HG02588 (cell line): ENCODE measurements around the gene CPN1.
"Not testable (repeated sequence)": the region's sequence is repeated elsewhere in the genome, so short reads cannot be mapped to it uniquely, and the experiment has no call there.

Experiments used
- ATAC-seq: cut with Tn5 transposase; IDR thresholded peaks from one replicate; pipeline ENCODE4 v1.9.1; 2021; ENCODE audit warnings: mild to moderate bottlenecking, moderate library complexity; ENCODE audit not compliant: unreplicated experiment

Gene CPN1

DNA sequence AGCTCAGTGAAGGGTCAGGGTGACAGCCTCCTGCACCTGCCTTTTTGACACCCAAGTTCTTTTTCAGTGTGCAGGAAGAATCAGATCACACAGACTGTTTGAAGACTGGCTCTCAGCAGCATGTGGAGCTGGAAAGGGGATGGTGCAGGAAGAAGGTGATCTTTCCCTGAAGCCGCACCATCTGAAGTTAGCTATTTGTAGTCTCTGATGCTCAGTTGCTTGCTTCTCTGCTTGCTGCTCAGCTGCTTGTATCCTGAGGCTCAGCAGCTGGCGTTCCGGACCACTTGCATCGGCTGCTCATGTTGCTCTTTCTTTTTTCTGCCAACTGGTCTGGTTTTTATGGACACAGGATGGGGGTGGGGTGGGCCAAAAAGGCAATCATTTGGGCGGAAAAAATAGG, 56.1 kb downstream of the CPN1 start:
- ATAC-seq = no peak

DNA sequence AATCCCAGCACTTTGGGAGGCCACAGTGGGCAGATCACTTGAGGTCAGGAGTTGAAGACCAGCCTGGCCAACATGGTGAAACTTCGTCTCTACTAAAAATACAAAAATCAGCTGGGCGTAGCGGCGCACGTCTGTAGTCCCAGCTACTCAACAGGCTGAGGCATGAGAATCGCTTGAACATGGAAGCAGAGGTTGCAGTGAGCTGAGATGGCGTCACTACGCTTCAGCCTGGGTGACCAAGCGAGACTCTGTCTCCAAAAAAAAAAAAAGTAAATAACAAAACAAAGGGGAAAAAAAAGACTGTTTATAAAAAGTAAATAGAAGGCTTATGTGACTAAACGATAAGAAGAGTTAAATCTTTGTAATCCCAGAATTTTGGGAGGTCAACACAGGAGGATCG, 56.9 kb downstream of the CPN1 start:
- no peak for ATAC-seq

DNA sequence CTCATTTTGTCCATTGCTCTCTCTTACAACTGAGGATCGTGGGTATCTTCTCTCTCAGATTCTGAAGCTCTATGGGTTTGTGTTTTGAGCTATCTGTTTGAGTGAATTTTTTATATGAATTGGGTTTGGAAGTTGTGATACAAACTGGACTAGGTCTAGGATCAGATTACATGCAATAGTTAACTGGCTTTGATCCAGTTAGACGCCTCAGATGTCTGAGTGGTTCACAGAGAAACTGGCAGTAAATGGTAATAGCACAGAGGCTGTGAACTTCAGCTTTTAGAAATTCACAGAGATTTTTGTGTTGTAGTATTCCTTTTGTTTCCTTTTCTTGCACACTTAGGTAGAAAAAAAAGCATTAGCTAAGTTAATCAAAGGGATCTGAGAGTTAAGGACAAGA, 59.3 kb downstream of the CPN1 start:
- ATAC-seq = no peak

DNA sequence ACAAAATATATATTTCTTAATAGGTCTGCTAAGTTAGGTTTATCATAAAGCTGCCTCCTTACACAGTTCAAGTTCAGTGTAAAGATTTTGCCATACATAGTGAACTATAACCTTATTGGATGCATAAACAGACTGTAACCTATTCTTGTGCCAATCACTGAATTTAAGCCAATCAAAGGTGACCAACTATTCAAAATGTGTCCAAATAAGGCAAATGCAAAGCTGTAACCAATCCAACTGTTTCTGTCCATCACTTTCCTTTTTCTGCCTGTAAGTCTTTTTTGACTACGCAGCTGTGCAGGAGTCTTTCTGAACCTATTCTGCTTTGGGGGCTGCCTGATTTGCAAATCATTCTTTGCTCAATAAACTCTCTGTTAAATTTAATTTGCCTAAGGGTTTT, 60.3 kb downstream of the CPN1 start:
- ATAC-seq = no peak

DNA sequence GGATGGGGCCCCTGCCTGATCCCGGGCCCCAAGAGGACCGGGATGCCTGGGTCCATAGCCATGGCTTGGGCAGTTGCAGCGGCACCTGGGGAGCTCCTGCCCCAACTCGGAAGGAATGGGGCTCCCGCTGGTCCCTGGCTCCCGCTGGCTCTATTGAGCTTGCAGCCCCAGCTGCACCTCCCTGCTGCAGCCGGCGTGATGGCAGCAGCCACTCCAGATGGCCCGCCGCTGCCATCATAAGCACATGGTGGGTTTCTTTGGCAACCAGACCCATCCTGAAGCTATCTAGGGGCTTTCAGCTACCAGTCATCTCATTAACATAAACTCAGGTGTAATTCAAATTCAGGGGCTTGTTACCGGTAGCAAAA, 60.8 kb downstream of the CPN1 start:
- no peak for ATAC-seq

DNA sequence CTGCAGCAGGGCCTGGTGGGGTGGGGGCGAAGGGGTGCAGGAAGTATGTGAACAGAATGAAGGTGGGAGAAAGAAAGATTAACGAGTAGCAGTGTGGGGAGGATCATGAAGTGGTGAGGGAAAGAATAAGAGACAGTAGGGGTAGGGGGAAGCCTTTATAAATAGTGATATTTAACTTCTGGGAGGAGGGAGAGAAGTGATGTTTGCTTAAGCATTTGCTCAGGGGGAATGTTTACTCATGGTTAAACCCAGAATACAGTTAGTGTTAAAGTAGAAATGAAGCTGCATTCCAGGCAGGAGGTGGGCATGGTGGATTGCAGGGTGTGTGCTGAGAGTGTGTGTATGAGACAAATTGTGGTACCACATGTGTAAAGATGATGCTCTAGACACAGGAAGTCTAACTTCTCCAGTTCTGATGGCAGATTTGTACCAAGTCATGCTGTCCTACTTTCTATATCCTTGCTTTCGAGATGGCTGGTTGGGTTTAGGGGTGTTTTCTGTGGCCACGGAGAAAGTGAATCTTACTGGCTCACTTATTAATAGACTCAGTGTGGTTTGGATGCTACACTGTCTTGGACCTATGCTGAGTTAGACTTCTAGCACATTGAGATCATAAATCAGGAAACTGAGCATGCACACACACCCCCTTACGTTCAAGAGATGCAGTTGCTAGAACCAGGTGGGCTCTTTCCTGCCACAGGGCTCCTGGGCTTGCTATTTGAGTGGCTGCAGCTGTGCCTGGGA, 61.4 kb downstream of the CPN1 start:
- no peak for ATAC-seq

DNA sequence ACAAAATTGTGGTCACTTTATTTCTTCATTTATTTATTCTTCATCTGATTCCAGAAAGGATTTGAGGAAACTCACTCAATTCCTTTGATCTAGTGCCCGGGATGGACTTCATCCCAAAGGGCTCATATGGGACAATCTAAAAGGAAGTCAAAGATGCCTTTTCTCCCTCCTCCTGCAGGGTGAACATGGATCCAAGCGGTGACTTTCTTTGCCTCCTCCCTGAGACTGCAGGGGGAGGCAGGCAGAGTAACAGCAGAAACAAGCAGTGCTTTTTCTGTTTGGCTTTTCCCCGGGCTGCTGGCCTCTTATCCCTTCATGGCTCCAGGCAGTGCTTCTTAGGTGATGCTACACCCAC, 61.9 kb downstream of the CPN1 start:
- no peak for ATAC-seq

DNA sequence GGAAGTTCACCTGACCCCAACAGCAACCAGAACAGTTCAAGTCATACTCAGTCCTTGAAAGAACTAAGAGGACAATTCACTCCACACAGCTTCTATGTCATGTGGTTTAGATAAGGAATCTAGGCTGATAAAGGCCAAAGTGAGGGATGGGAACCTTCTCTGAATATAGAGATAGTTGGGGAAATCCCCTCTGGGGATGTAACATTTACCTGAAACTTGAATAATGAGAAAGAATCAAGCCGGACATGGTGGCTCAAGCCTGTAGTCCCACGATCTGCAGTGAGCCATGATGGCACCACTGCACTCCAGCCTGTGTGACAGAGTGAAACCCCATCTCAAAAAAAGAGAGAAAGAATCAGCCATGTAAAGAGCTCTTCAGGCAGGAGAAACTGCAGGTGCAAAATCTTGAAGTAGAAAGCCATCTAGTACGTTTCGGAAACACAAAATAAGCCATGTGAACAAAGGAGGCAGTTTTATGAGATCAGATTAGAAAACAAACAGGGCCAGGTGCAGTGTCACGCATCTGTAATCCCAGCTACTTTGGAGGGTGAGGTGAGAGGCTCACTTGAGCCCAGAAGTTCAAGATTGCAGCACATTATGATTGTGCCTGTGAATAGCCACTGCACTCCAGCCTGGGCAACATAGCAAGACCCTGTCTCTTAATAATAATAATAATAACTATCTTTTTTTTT, 67.5 kb downstream of the CPN1 start:
- peak; percentile 52 for ATAC-seq

DNA sequence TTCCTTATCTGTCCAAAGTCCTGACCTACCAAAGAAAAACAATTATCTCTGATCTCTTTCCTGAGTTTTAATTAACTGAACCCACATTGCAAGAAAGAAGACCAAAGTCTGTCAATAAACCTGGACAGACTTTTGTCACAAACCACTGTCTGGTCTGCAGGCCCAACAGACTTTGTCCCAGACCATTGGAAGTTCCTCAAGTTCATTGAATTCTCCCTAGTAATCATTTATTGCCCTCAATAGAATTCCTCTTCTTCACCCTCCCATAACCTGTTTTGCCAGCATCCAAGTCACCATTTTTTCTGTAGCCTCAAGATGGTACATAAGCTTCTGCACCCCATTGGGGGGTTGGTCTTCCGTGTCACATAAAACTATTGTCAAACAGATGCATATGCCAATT, 68.0 kb downstream of the CPN1 start:
- no peak for ATAC-seq

DNA sequence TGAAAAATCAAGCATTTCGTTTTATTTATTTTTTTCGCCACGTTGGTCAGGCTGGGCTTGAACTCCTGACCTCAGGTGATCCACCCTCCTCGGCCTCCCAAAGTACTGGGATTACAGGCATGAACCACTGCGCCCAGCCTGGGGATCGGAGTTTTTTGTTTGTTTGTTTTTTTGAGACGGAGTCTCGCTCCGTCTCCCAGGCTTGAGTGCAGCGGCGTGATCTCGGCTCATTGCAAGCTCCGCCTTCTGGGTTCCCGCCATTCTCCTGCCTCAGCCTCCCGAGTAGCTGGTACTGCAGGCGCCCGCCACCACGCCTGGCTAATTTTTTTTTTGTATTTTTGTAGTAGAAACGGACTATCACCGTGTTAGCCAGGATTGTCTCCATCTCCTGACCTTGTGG, 69.8 kb downstream of the CPN1 start:
- not testable (repeated sequence) for ATAC-seq

DNA sequence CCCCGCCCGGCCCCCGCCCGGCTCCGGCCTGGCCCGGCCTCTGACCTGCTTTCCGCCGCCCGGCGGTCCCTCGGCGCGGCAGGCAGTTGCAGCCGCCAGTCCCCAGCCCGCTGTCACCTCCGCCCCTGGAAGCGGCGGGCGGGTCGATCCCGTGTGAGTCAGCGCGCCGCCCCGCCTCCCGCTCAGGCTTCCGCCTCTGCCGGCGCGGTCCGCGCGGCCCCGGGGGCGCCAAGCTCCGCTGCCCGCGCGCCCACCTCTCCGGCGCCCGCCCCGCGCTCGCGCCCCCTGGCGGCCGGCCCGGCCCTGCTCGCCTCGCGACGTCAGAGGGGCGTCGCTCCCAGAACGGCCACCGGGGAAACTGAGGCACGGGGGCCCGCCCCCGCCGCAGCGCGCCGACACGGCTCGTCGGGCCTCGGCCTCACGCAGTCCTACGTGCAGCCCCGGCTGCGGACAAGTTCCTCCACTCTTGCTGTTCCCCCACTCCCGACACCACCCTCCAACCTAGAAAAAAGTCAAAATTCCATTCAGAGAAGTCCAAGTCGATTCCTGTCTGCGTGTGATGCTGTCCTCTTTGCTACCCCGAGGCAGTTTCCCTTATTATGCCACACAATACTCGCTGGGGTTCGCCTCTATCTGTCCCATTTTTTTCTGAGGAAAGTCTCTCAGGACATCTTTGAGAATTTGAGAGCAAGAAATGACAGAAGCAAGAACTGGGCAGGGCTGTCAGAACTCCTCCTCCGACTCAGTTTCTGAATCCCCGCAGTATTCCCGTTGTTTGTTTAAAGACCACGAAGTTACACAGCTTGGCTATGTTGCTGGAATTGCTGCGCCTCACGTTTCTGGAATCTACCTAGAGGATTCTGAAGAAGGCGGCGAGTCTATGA, 71.6 kb downstream of the CPN1 start, which contains the start of gene DNMBP:
Gene DNMBP (minus strand): TSS at position 155 of the 884 bp plus-strand sequence. CDS start 37,823 bp downstream, outside the sequence.
- ATAC-seq = peak; percentile 68

DNA sequence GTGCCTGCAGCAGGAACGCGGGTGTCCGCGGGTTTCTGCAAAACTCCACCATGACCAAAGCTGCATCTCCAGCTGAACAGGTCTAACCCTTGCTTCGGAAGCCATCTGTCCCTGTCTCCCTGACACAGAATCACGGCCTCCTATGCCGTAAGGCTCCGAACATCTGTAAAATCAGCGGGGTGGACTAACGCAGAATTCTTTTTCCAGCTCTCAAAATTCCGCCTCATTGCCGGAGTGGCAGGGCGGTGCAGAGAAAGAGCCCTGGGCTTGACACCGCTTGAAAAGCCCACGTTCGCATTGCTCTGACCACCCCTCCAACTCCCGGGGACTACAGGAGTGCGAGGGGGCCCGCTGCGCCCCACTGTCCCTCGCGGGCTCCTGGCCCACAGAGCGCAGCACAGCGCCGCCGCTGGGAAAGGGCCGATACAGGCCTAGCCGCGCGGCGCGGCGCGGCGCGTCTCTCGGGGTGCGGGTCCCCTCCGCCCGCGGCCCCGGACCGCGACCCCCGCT, 72.3 kb downstream of the CPN1 start:
- peak; percentile 56 for ATAC-seq

DNA sequence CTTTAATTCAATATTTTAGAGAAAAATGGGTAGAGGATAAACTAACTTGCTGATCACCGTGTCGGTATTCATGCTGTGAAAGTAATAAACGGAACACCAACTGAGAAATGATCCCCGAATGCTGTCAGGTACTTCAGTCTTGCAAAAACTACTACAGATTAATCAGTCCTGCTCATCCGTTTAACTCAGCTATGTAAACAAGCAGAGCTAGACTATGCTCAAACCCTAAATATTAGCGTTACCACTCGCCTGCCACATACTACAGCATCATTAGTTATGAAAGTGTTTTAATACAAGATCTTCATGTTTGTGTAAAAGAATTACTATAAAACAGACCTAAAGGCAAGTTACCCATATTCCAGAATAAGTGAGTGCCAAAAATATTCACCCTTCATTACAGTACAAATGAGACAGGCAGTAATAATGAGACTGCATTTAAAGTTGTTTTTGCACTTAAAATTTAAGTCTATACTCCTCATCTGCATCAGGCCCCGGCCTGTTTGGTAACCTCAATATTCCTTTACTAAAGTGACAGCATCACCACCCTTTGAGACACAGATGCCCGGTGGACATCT, 72.9 kb downstream of the CPN1 start:
- no peak for ATAC-seq

DNA sequence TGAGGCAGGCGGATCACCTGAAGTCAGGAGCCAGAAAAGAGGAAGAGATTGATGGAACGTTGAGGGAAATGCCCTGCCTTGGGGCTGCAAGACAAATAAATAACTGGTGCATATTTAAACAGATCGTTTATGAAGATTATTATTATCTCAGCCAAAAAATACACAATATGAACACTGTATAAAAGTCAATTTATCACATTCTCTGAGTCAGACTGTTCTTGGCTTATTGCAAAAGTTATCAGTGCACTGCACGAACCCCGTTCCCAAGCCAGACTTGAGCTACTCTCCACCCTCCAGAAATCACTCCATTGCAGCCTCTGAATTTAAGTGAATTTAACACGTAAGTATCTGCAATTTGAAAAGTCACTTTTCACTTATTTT, 73.5 kb downstream of the CPN1 start:
- no peak for ATAC-seq

DNA sequence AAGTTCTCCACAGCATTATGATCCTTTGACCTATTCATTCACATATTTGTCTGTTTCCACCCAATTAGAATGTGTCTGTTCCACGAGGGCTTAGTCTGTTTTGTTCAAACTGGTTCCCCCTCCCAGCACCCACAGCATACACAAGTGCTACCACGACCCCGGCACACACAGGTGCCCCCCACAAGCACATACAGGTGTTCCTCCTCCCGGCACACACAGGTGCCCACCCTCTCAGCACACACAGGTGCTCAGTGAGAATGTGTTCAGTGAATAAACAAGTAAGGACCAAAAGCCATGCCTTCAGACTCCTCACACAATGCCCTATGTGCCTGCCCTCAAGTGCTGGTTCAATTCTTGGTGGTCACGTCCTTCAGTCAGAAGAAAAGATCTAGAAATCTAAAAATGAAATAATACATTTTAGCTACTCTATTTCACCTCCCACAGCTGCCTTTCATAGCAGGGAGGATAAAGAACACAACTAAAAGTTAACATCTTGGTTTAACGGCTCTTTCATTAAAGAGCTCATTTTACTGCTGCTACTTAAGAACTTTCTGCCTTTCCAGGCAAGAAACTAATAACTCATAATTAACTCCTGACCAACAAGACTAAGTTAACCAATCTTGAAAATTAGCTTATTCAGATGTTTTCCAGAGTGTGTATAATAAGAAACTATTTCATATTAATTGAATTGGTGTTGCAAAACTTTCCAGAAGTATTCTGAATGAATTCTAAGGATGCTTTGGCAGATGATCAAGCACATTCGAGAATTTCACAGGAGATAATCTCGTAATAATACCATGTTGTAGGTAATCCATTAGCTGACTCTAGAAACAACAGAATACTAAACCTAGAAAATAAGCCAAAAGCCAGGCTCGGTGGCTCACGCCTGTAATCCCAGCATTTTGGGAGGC, 74.2 kb downstream of the CPN1 start:
- ATAC-seq = no peak

DNA sequence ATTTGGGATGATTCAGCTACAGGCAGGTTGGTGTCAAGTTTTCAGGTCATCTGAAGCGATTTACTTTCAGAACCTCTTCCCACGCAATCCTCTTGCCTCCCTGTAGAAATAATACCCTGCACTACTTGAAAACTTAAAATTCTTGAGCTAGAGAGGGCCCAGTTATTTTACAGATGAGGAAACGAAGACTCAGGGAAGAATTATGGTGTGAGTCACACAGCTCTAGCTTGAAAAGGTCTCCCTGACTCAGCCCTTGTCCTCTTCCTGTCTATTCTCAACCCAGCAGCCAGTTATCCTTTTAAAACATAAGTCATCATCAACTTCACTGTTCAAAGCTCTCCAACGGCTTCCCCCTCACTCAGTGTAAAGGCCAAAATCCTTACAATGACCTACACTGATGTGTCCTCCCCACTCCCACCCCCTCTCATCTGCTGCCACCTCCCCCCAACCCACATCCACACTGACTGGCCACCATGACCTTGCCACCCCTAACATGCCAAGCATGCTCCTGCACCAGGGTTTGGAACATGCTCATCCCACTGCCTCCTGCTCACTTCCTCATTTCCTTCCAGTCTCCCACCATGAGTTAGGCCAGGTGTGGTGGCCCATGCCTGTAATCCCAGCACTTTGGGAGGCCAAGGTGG, 75.3 kb downstream of the CPN1 start:
- no peak for ATAC-seq

DNA sequence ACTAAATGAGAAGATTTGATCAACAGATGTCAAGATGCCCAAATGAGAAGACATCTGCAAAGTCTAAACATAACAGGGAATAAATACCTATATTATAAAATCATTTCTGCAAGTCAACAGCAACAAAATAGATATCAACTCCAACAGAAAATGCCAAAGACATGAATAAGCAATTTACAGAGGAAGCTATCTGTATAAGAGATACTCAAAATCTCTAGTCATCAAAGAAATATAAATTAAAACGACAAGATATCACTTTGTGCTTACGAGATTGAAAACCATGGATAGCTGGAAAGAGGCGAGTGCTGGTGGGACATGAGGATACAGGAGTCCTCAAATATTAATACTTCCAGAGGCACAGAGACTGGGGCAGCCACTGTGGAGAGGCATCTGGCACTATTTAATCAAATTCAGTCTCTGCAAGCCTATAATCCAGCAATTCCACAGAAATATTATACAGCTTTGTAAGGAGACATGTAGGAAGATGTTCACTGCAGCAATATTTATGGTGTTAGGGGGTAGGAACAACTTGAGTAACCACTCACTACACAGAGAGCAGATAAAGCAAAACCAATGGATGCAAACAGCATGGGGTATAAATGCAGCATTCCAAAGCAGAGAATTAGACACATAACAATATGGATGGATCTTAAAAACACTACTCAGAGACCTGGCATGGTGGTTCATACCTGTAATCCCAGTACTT, 76.7 kb downstream of the CPN1 start:
- ATAC-seq = no peak

DNA sequence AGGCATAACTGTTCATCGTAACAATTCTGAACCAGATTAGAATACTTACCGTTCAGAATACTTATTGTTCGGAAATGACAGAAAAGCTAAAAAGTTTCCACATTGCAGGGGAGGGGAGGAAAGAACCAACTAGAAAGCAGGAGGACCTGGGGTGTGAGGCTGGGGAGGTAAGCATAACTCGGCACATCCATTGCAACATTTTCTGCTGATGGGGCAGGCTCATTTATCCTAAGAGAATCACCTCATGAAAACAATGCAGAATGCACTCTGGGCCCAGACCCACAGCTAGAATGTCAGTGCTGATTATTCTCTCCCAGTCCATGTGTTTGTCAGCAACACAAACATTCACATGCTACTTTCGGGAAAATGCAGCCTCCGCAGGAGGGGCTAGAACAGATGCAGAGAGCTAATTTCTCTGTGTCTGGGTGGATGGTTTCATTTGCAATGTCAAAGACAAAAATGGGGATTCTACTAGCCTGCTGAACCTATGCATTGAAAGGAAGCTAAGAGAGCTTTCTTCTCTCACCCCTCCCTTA, 81.5 kb downstream of the CPN1 start:
- ATAC-seq = no peak
